ENCODE measurements around the gene TFAP2C.

DNA sequence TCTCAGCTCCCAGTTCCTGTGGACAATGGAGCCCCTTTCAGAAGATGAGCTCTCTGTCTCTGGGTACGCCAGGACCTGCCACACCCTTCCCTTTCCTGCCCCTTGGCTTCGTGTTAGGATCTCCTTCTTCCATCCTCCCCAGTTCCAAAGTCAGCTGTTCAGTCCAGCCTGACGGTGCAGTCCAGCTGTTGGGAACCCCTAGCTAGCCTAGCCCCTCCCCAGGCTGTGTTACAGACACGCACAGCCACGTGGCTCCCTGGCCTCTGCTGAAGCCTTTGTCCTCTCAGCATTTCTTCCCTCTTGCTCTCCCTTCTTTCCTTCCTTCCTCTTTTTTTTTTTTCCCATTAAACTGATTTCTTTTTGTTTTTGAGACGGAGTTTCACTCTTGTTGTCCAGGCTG is 12.4 kb upstream of the TFAP2C start:
- TF ChIP-seq, protein P1, sequence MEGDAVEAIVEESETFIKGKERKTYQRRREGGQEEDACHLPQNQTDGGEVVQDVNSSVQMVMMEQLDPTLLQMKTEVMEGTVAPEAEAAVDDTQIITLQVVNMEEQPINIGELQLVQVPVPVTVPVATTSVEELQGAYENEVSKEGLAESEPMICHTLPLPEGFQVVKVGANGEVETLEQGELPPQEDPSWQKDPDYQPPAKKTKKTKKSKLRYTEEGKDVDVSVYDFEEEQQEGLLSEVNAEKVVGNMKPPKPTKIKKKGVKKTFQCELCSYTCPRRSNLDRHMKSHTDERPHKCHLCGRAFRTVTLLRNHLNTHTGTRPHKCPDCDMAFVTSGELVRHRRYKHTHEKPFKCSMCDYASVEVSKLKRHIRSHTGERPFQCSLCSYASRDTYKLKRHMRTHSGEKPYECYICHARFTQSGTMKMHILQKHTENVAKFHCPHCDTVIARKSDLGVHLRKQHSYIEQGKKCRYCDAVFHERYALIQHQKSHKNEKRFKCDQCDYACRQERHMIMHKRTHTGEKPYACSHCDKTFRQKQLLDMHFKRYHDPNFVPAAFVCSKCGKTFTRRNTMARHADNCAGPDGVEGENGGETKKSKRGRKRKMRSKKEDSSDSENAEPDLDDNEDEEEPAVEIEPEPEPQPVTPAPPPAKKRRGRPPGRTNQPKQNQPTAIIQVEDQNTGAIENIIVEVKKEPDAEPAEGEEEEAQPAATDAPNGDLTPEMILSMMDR (IDR thresholded peaks at IDR 0.05), result no peak
- TF ChIP-seq EP300 (IDR thresholded peaks at IDR 0.05) (no peak), POLR2A (IDR thresholded peaks at IDR 0.05) (no peak)
